Hepatocyte (in vitro differentiated cells): Measurements from ENCODE around the gene C19orf81.

Source experiments
- EZH2phosphoT487 ChIP-seq: fragments of 200-600 bp; sonication (generic); IDR thresholded peaks from one replicate; pipeline ENCODE4 v1.6.1; 2018; ENCODE audit warnings: antibody characterized with exemption, mild to moderate bottlenecking, low read depth, moderate library complexity; ENCODE audit not compliant: unreplicated experiment, severe bottlenecking
- TF ChIP-seq, protein P1 (sequence below): fragments of 200-600 bp; sonication (generic); IDR thresholded peaks from 2 replicates; pipeline ENCODE4 v1.5.1; 2016; ENCODE audit warnings: antibody characterized with exemption, mild to moderate bottlenecking; ENCODE audit not compliant: poor library complexity

DNA sequence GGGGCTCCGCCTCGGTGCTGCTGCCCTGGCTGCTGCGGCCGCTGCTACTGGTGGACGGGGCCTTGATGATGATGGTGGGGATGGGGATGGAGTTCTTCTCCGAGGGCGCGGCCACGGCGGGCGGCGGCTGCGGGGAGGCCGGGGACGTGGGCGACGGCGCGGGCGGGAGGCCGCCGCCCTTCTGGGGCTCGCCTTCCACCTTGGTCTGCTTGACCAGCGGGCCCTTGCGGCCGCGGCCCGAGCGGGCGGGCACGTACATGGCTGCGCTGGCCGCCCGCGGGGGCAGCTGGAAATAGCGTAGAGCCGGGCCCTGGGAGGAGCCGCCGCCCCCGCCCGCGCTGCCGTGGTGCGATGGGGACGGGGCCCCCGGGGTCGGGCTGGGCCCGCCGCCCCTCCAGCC lies 19.2 kb downstream of the C19orf81 start:
- TF ChIP-seq, protein P1, sequence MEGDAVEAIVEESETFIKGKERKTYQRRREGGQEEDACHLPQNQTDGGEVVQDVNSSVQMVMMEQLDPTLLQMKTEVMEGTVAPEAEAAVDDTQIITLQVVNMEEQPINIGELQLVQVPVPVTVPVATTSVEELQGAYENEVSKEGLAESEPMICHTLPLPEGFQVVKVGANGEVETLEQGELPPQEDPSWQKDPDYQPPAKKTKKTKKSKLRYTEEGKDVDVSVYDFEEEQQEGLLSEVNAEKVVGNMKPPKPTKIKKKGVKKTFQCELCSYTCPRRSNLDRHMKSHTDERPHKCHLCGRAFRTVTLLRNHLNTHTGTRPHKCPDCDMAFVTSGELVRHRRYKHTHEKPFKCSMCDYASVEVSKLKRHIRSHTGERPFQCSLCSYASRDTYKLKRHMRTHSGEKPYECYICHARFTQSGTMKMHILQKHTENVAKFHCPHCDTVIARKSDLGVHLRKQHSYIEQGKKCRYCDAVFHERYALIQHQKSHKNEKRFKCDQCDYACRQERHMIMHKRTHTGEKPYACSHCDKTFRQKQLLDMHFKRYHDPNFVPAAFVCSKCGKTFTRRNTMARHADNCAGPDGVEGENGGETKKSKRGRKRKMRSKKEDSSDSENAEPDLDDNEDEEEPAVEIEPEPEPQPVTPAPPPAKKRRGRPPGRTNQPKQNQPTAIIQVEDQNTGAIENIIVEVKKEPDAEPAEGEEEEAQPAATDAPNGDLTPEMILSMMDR = no peak
- no peak for TF ChIP-seq EZH2phosphoT487
